ENCODE data around the gene ZNF214. TPM values are rescaled to one million over a fixed set of nuclear protein-coding genes. Genes with fewer than 3 reads are reported as not detected.
"Not testable (repeated sequence)": the region's sequence is repeated elsewhere in the genome, so short reads cannot be mapped to it uniquely, and the experiment has no call there.

The ZNF214 gene
- total RNA-seq, 2 experiments from 2014 or later, result not detected

DNA sequence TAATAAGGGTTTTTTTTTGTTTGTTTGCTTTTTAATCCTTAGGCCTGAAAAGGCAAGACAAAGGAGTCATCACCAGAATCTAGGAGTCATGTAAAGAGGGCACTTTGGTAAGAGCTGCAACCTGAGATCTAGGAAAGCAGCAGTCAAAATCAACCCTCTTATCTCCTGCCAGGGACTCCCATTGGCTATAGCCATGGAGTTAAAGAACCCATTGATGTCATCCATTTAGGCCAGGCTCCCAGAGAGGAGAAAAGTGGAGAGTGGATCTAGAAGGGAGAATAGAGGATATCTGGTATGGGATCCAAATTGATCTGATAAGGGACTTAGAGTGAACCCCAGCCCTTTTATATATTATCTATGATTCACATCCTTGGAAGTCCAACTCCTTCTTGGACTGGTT lies 58.0 kb downstream of the ZNF214 start:
- POLR2A ChIA-PET, result no interaction called here
- Mint-ChIP-seq H3K4me1 (no peaks in the 10 kb centered on the region), H3K36me3 (no peaks in the 10 kb centered on the region), H3K27ac (no peak overlapping the region), H3K9me3 (no peaks in the 10 kb centered on the region), H3K4me3 (no peak overlapping the region), H3K27me3 (no peaks in the 10 kb centered on the region)
- DNase-seq, result no peak
- no peak for ATAC-seq (ENCODE audit: low read depth)

DNA sequence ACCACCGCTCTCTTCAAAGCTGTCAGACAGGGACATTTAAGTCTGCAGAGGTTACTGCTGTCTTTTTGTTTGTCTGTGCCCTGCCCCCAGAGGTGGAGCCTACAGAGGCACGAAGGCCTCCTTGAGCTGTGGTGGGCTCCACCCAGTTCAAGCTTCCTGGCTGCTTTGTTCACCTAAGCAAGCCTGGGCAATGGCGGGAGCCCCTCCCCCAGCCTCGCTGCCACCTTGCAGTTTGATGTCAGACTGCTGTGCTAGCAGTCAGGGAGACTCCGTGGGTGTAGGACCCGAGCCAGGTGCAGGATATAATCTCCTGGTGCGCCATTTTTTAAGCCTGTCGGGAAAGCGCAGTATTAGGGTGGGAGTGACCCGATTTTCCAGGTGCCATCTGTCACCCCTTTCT lies 65.9 kb downstream of the ZNF214 start:
- DNase-seq; POLR2A ChIA-PET; H3K36me3 Mint-ChIP-seq; H3K27me3 Mint-ChIP-seq; H3K4me3 Mint-ChIP-seq; H3K9me3 Mint-ChIP-seq; H3K4me1 Mint-ChIP-seq; ATAC-seq (ENCODE audit: low read depth); H3K27ac Mint-ChIP-seq: not testable (repeated sequence)

Other genes with a start within 250 kb of the ZNF214 start
- gene OR2AG2, start 248.4 kb downstream of the ZNF214 start, total RNA-seq, result not detected
- not detected for gene OR2AG1, start 237.3 kb downstream of the ZNF214 start, total RNA-seq
- gene OR6A2, start 220.7 kb downstream of the ZNF214 start, total RNA-seq, result under 1 TPM in 1 of 2 experiments, not detected in 1; 0.08 TPM
- not detected for gene OR10A5, start 174.7 kb downstream of the ZNF214 start, total RNA-seq
- gene OR10A2, start 157.3 kb downstream of the ZNF214 start, total RNA-seq, result not detected
- not detected for gene OR10A4, start 143.7 kb downstream of the ZNF214 start, total RNA-seq
- not detected for gene OR2D2, start 127.8 kb downstream of the ZNF214 start, total RNA-seq
- gene OR2D3, start 99.3 kb downstream of the ZNF214 start, total RNA-seq, result not detected
- 1 to 10 TPM in 1 of 2 experiments, under 1 TPM in 1; 0.91 to 1.1 TPM for gene ZNF215, start 93.9 kb downstream of the ZNF214 start, total RNA-seq
- not detected for gene NLRP14, start 133 bp upstream of the ZNF214 start, total RNA-seq
- gene RBMXL2, start 68.7 kb upstream of the ZNF214 start, total RNA-seq, result not detected
- not detected for gene SYT9, start 231.6 kb upstream of the ZNF214 start, total RNA-seq

Data from activated naive CD8-positive, alpha-beta T cell treated with anti-CD3 and anti-CD28 coated beads, Interleukin-2, amount 10 ng/mL, durations not matched to agents 7 days and 5 days (primary cell).